NCI-H1930 (cell line): ENCODE measurements around the gene SLC25A48.
"Not testable (repeated sequence)": the region's sequence is repeated elsewhere in the genome, so short reads cannot be mapped to it uniquely, and the experiment has no call there.

Experiments
- DNase-seq, 2 experiments: peaks; one replicate each; lab custom pipeline; 2025; lab: John Stamatoyannopoulos, UW

Gene SLC25A48

DNA sequence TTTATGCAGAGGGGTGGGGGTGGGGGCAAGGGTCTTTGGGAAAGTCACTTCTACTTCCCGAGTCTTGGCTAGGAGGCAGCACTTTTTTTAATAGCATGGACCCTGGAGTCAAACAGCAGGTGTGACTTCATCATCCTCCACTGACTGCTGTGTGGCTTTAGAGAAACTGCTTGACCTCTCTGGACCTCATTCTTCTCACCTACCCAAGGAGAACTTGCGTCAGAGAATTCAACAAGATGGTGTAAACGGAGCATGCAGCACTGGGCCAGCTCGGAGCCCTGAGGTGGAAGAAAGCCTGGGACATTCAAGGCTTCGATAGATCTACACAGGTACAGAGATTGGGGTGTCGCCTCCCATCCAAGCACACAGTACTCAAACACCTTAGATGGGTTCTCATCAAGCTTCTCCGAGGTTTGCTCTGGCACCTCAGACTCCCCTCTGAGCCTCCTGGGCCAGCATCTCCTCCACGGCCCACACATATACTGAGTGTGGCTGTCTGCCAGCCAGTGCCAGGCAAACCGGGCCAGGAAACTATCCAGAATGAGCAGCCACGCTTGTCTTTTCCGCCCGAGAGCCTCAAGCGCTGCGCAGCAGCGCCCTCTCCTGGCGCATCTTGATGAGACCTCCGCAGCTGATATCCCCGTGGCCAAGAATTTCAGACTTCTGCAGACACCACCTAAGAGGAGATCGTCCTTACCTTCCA lies 4.6 kb upstream of the SLC25A48 start:
- DNase-seq = peak; percentile 4 to 51

DNA sequence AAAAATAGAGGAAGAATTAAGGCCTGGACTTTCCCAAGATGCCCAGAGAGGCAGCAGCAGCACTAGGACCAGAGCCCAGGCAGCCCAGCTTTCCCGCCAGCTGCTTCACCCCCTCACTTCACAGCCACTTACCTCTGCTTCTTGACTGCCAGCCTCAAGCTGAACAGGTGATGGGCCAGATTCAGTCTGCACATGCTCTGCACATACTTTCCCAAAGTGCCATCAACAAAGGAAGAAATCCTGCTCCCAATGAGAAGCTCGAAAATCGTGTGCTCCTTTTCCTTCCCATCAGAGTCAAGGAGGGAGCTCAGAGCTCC lies 4.1 kb upstream of the SLC25A48 start:
- no peak for DNase-seq

- DNase-seq = no peak
Observed at GRCh38 chr5:135830876-135831275, 3.6 kb upstream of the SLC25A48 start.

DNA sequence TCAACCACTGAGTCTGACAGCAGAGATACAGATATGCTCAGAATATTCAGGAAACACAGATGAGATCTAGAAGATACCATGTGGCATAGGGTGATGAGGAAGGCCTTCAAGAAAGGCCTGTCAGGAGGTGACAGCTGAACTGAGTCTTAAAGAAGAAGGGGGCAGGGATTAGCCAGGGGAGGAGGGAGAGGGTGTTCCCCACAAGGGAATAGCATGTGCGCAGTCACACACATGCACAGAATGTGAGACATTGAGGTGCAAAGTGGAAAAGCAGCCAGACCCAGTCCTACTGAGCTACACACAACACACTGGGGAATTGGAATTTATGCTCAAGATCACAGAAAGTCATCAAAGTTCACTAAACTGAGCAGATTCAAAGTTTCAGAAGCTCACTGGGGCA lies 3.0 kb upstream of the SLC25A48 start:
- no peak for DNase-seq

- no peak for DNase-seq
Observed at GRCh38 chr5:135831851-135832555, 2.5 kb upstream of the SLC25A48 start.

DNA sequence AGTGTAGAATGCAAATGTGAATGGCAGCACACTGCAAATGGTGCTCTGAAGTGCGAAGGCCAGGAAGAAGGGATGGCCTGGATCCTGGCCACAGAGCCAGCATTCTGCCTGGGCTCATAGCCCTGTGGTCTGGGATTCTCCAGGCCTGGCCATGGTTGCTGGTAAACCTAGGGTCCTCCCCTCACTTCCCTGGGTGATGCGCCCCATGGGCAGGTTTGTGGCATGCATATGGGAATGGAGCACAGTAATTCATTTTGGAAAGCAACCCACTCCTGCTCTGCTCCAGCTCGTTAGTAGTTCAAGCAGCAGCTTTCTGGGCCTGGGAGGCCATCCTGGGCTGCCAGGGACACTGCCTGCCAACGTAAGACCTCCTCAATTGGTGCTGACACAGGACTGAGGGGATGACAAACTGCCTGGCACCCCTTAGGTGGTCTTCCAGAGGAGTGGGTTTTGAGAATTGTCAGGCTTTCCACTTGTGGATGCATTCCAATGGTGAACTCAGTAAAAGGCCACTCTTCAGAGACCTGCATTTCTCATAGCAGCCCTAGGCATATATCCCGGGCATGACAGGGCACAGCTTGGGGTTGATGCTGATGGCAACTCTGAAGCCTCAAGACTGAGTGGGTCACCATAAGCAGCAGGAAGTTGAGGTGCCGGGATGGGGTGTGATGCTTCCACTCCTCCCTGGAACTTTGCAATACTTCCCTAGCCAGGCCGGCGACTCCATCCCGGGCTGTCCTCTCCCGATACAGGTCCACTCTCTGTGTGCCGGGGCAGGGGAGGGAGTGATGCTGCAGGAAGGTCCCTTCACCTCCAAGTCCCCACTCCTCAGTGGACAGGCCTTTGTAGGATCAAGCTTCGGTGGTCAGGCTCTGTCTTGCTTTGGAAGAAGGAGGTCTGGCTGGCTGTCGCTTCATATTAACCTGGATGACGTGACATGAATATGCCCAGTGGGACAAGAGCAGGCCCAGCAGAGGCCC lies 1.2 kb upstream of the SLC25A48 start:
- DNase-seq = no peak

- DNase-seq = no peak
Observed at GRCh38 chr5:135833961-135834638, 363 bp upstream of the SLC25A48 start.

- DNase-seq = no peak
Observed at GRCh38 chr5:135835766-135836165, 1.3 kb downstream of the SLC25A48 start.

DNA sequence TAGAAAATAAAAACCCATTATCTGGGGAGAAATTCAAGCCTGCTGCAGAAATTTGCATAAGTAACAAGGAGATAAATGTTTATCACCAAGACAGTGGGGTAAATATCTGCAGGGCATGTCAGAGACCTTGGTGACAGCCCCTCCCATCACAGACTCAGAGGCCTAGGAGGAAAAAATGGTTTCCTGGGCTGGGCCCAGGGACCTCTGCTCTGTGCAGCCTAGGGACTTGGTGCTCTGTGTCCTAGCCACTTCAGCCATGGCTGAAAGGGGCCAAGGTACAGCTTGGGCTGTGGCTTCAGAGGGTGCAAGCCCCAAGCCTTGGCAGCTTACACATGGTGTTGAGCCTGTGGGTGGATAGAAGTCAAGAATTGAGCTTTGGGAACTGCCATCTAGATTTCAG lies 3.9 kb downstream of the SLC25A48 start:
- DNase-seq = not testable (repeated sequence)

GRCh38 chr5:135839566-135839965 lies 5.1 kb downstream of the SLC25A48 start:
- no peak for DNase-seq

DNA sequence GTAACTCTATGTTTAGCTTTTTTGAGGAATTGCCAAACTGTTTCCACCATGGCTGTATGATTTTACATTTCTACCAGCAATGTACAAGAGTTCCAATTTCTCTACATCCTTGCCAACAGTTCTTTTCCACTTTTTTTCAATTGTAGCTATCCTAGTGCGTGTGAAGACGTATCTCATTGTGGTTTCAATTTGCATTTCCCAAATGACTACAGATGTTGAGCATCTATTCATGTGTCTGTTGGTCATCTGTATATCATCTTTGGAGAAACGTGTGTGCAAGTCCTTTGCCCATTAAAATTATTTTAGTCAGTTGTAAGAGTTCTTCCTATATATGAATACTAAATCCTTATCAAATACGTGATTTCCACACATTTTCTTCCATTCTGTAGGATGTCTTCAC lies 6.5 kb downstream of the SLC25A48 start:
- no peak for DNase-seq

- DNase-seq = no peak
Observed at GRCh38 chr5:135842737-135843136, 8.3 kb downstream of the SLC25A48 start.

GRCh38 chr5:135843571-135844337 lies 9.3 kb downstream of the SLC25A48 start:
- DNase-seq = no peak

DNA sequence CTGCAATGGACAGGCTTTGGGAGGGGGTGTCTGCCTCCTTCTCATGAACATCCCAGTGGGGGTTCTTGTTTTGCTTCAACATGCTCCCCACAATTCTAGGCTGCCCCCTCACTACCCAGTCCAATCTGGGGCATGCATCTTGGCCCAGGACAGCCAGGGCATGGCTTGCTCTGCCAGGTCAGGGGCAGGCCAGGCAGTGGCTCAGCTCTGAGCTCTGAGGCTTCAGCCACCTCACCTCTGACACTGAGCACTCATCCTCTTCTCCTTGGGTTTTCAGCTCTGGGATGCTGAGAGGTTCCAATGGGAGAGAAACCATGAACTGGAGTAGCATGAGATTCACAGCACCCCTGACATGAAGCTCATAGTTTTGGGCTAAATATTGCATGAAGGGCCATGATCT lies 11.8 kb downstream of the SLC25A48 start:
- no peak for DNase-seq

DNA sequence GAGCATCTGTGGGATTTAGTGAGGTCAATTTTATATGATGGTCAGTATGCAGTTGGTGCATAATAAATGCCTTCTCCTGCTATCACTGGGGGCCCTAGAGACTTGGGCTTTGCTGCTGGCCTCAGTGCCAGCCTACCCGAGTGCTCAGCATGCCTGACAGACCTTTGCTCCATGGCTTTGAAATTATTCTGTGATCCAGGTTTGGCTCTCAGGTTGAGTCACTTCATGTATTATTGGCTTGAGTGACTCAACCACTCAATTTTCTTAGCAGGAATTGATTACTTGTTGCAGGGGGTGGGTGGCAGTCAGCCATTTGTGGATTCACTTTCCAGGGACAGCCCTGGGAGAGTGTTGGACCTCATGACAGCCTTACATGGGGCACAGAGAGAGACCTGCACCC lies 13.5 kb downstream of the SLC25A48 start:
- DNase-seq = no peak

DNA sequence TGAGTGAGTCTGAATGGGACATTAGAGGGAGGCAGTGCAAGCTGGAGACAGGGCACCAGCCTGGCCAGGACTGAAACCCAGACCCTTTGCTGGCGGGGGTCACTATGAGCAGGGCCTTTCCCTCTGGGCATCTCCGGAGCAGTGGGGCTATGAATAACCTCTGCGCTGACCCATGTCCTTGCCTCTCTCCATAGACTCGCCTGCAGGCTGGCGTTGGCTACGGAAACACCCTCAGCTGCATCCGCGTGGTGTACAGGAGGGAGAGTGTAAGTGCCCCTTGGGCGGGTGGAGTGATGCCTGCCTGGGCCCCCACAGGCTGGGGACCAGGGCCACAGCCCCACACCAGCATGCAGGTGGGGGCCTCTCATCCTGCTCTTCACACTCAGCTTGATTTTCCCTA lies 15.8 kb downstream of the SLC25A48 start:
- DNase-seq = no peak

GRCh38 chr5:135850671-135851070 lies 16.2 kb downstream of the SLC25A48 start:
- no peak for DNase-seq

- DNase-seq = no peak
Observed at GRCh38 chr5:135851186-135851914, 16.9 kb downstream of the SLC25A48 start.

DNA sequence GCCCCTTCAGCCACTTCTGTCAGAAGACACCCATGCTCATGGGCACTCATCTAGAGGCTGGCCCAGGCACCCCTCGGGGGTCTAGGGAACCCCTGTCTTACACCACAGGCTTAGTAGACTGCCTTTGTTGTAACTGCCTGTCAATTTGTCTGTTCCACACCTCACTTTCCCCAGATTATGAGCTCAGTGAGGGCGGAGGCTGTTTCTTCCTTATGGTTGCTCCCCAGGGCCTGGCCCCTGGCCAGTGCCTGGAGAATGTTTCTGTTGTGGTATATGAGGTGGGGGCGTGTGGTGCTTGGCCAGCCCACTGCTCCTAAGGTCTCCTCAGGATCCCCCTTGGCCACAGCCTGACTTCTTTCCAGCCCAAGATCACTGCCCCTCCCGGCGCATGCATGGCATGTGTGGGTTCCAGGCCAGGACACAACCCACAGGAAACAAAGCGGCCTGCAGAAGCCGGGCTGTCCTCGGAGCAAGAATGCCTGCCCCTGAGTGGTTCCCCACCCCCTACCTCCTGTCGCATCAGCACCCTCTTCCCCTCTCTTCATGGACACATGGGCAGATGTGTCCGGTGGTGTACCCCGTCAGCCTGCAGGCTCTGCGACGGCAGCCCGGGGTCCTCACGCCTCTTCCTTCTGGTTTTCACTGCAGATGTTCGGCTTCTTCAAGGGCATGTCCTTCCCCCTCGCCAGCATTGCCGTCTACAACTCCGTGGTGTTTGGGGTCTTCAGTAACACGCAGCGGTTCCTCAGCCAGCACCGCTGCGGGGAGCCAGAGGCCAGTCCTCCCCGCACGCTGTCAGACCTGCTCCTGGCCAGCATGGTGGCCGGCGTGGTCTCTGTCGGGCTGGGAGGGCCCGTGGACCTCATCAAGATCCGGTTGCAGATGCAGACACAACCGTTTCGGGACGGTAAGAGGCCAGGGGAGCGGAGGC lies 17.7 kb downstream of the SLC25A48 start:
- no peak for DNase-seq
